GM19324 (cell line): ENCODE measurements around the gene JADE2.
"Not testable (repeated sequence)": the region's sequence is repeated elsewhere in the genome, so short reads cannot be mapped to it uniquely, and the experiment has no call there.

Experiments used
- ATAC-seq: cut with Tn5 transposase; IDR thresholded peaks from one replicate; pipeline ENCODE4 v1.9.1; 2021; ENCODE audit warnings: mild to moderate bottlenecking, moderate library complexity; ENCODE audit not compliant: unreplicated experiment, low FRiP score

Gene JADE2

GRCh38 chr5:134524826-134525682 lies at the start of gene JADE2:
JADE2 (plus strand) TSS chr5:134525670; CDS start chr5:134535858, 10,188 bp downstream.
- peak; percentile 59 for ATAC-seq

- ATAC-seq = no peak
These were observed 47.8 kb upstream of the JADE2 start for GRCh38 chr5:134477462-134478245.

GRCh38 chr5:134479839-134480238 lies 45.6 kb upstream of the JADE2 start:
- no peak for ATAC-seq

GRCh38 chr5:134489227-134489944 lies 36.1 kb upstream of the JADE2 start:
- ATAC-seq = no peak

- no peak for ATAC-seq
These were observed 35.1 kb upstream of the JADE2 start for GRCh38 chr5:134490255-134490924.

GRCh38 chr5:134490925-134491271 lies 34.6 kb upstream of the JADE2 start:
- no peak for ATAC-seq

GRCh38 chr5:134491841-134492442 lies 33.5 kb upstream of the JADE2 start:
- ATAC-seq = no peak

- no peak for ATAC-seq
These were observed 32.9 kb upstream of the JADE2 start for GRCh38 chr5:134492568-134492967.

GRCh38 chr5:134493461-134494055 lies 31.9 kb upstream of the JADE2 start:
- no peak for ATAC-seq

- ATAC-seq = no peak
These were observed 30.7 kb upstream of the JADE2 start for GRCh38 chr5:134494780-134495179.

- ATAC-seq = not testable (repeated sequence)
These were observed 25.6 kb upstream of the JADE2 start for GRCh38 chr5:134499905-134500304.

- ATAC-seq = no peak
These were observed 24.6 kb upstream of the JADE2 start for GRCh38 chr5:134500699-134501430.

GRCh38 chr5:134502259-134502658 lies 23.2 kb upstream of the JADE2 start:
- no peak for ATAC-seq

- no peak for ATAC-seq
These were observed 22.2 kb upstream of the JADE2 start for GRCh38 chr5:134503088-134503936.

- no peak for ATAC-seq
These were observed 21.5 kb upstream of the JADE2 start for GRCh38 chr5:134503937-134504437.

GRCh38 chr5:134504629-134505300 lies 20.7 kb upstream of the JADE2 start:
- ATAC-seq = no peak
